HL-60 (cell line): Measurements from ENCODE around the gene TUBA3D.
"Not testable (repeated sequence)": the region's sequence is repeated elsewhere in the genome, so short reads cannot be mapped to it uniquely, and the experiment has no call there.

Experiments used
- DNase-seq, 2 experiments: peaks; one replicate each; pipeline ENCODE4 v3.0.0-alpha.2; 2010 to 2020; ENCODE audit warnings: low read depth in 1 of 2, low spot score in 1 of 2
- H3K27ac ChIP-seq: fragments of 250-450 bp; sonication (Bioruptor Pico); replicated peaks from 2 replicates; pipeline ENCODE4 v1.5.1; 2020; ENCODE audit warnings: mild to moderate bottlenecking, moderate library complexity
- H3K27me3 ChIP-seq: fragments of 250-450 bp; sonication (Bioruptor Pico); 2 replicates; pipeline ENCODE4 v1.5.1; 2021; ENCODE audit warnings: mild to moderate bottlenecking, moderate library complexity; ENCODE audit not compliant: insufficient read depth, poor library complexity, severe bottlenecking
- H3K4me3 ChIP-seq: replicated peaks from 2 replicates; pipeline ENCODE4 v1.5.1; 2011; ENCODE audit warnings: mild to moderate bottlenecking, control low read depth, low read length; ENCODE audit not compliant: insufficient read depth
- GABPA ChIP-seq: IDR thresholded peaks from 2 replicates; pipeline ENCODE4 v1.6.1; 2012; ENCODE audit warnings: low read depth
- POLR2AphosphoS5 ChIP-seq: IDR thresholded peaks from 2 replicates; pipeline ENCODE4 v1.6.1; 2012; ENCODE audit warnings: low read depth
- SPI1 ChIP-seq: IDR thresholded peaks from 2 replicates; pipeline ENCODE4 v1.6.1; 2012; ENCODE audit warnings: low read depth, mild to moderate bottlenecking, borderline replicate concordance
- TF ChIP-seq, protein P1 (sequence below): IDR thresholded peaks from one replicate; pipeline ENCODE4 v1.5.1; 2011; ENCODE audit warnings: low read length, control low read depth, inconsistent platforms; ENCODE audit not compliant: insufficient read depth
- TF ChIP-seq, protein P2 (sequence below): IDR thresholded peaks from 2 replicates; pipeline ENCODE4 v1.6.1; 2012; ENCODE audit warnings: low read depth; ENCODE audit not compliant: insufficient replicate concordance

The TUBA3D gene

DNA sequence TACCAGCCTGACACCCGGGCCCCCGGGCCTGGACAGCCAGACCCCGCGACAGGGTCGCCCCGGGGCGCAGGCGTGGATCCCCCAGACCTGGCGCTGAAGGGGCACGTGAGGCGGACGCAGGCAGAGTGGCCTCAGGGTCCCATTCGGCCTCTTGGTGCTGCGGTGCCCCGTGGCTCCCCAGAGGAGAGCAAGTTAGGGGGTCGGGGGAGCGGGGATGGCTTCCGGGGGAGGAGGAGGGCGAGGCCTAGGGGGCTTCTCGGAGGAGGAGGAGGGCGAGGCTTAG is 30.5 kb upstream of the TUBA3D start:
- not testable (repeated sequence) for DNase-seq, H3K4me3 ChIP-seq, H3K27me3 ChIP-seq, H3K27ac ChIP-seq

DNA sequence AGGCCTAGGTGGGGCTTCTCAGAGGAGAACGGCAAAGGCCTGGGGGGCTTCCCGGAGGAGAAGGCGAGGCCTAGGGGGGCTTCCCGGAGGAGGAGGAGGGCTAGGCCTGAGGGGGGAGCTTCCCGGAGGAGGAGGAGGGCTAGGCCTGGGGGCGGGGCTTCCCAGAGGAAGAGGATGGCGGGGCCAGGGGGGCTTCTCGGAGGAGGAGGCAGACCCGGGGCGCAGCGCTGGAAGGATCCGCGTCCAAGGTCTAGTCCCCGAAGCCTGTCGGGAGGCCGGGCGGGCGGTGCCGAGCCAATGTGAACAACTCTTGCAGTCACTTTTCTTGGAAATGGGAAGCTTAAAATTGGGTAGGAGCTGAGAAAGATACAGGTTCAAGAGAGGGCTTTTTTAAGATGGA is 30.0 kb upstream of the TUBA3D start:
- DNase-seq: no peak
- TF ChIP-seq GABPA: no peak
- TF ChIP-seq, protein P1, sequence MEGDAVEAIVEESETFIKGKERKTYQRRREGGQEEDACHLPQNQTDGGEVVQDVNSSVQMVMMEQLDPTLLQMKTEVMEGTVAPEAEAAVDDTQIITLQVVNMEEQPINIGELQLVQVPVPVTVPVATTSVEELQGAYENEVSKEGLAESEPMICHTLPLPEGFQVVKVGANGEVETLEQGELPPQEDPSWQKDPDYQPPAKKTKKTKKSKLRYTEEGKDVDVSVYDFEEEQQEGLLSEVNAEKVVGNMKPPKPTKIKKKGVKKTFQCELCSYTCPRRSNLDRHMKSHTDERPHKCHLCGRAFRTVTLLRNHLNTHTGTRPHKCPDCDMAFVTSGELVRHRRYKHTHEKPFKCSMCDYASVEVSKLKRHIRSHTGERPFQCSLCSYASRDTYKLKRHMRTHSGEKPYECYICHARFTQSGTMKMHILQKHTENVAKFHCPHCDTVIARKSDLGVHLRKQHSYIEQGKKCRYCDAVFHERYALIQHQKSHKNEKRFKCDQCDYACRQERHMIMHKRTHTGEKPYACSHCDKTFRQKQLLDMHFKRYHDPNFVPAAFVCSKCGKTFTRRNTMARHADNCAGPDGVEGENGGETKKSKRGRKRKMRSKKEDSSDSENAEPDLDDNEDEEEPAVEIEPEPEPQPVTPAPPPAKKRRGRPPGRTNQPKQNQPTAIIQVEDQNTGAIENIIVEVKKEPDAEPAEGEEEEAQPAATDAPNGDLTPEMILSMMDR: no peak
- TF ChIP-seq, protein P2, sequence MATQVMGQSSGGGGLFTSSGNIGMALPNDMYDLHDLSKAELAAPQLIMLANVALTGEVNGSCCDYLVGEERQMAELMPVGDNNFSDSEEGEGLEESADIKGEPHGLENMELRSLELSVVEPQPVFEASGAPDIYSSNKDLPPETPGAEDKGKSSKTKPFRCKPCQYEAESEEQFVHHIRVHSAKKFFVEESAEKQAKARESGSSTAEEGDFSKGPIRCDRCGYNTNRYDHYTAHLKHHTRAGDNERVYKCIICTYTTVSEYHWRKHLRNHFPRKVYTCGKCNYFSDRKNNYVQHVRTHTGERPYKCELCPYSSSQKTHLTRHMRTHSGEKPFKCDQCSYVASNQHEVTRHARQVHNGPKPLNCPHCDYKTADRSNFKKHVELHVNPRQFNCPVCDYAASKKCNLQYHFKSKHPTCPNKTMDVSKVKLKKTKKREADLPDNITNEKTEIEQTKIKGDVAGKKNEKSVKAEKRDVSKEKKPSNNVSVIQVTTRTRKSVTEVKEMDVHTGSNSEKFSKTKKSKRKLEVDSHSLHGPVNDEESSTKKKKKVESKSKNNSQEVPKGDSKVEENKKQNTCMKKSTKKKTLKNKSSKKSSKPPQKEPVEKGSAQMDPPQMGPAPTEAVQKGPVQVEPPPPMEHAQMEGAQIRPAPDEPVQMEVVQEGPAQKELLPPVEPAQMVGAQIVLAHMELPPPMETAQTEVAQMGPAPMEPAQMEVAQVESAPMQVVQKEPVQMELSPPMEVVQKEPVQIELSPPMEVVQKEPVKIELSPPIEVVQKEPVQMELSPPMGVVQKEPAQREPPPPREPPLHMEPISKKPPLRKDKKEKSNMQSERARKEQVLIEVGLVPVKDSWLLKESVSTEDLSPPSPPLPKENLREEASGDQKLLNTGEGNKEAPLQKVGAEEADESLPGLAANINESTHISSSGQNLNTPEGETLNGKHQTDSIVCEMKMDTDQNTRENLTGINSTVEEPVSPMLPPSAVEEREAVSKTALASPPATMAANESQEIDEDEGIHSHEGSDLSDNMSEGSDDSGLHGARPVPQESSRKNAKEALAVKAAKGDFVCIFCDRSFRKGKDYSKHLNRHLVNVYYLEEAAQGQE: no peak
- no peak for TF ChIP-seq SPI1
- no peak for TF ChIP-seq POLR2AphosphoS5

DNA sequence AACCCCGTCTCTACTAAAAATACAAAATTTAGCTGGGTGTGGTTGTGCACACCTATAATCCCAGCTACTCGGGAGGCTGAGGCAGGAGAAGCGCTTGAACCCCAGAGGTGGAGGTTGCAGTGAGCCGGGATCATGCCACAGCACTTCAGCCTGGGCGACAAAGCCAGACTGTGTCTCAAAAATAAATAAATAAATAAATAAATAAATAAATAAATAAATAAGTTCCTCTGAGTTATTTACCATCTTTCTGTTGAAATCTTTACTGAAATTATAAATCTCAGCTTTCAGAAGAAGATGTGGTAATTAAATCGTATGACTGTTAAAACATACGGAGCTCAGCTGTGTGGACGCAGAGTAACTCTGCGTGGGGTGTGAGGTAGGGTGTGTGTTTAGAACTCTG is 27.9 kb upstream of the TUBA3D start:
- not testable (repeated sequence) for H3K4me3 ChIP-seq, H3K27ac ChIP-seq, DNase-seq, H3K27me3 ChIP-seq

More for the DNA sequence above, 30.0 kb upstream of the TUBA3D start:
- no peaks in the 10 kb centered on the region for H3K27me3 ChIP-seq
- no peak overlapping the region for H3K4me3 ChIP-seq
- H3K27ac ChIP-seq: no peak overlapping the region

DNA sequence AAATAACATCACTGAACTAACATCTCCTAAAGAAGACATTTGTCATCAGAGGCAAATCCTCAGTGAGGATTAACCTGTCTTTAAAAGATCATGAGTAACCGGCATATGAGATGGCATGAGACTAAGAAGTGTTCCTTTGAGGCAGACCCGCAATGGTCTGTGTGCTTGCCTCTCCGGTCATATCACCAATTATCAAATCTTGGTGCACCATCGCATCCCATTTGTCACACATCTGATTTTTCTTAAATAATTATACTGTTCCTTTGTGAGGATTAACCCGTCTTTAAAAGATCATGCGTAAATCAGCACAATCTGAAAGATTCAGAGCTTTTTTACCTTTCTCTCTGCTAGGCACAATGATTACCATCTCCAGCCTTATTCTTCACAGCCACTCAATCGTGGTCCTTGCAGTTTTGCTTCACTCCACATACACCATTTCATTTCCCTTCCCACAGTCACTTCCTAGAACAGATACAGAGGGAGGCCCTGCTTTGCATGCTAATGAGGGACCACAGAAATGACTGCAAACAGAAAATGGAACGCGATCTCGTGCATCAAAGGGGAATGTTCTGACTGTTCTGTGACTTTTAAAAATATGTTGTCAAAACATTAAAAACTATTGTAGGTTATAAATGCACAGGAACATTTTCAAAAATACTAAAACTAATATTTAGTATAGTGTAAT is 24.5 kb upstream of the TUBA3D start:
- H3K27me3 ChIP-seq, H3K27ac ChIP-seq, DNase-seq, H3K4me3 ChIP-seq: not testable (repeated sequence)

DNA sequence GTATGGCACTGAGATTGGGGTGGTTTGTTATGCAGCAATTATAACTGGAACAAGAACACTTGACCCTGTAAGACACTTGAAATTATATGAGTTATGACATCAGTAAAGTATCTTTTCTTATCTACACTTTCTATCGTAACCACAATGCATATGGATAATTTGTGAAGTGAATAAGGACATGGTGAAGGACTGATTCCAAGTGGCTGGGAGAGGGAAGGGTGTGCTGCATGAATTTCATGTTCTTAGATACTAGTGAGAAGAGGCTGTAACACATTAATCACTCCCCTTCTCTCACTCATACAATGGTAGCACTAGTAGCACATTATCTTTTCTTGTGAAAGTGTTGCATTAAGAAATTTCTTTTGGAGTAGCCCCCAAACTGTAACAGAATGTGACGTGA is 21.0 kb upstream of the TUBA3D start:
- H3K27me3 ChIP-seq, DNase-seq, H3K27ac ChIP-seq, H3K4me3 ChIP-seq: not testable (repeated sequence)

DNA sequence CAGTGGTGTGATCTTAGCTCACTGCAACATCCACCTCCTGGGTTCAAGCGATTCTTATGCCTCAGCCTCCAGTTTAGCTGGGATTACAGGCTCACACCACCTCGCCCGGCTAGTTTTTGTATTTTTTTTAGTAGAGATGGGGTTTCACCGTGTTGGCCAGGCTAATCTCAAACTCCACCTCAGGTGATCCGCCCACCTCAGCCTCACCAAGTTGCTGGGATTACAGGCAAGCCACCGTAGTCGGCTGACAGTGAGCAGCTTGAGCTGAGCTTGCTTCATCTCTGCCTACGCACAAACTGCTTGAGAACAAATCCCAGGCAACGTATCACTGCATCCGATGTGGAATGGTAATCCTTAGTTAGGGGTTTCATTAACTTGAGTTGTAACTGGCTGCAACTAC is 8.2 kb upstream of the TUBA3D start:
- H3K27me3 ChIP-seq, H3K4me3 ChIP-seq, H3K27ac ChIP-seq, DNase-seq: not testable (repeated sequence)

DNA sequence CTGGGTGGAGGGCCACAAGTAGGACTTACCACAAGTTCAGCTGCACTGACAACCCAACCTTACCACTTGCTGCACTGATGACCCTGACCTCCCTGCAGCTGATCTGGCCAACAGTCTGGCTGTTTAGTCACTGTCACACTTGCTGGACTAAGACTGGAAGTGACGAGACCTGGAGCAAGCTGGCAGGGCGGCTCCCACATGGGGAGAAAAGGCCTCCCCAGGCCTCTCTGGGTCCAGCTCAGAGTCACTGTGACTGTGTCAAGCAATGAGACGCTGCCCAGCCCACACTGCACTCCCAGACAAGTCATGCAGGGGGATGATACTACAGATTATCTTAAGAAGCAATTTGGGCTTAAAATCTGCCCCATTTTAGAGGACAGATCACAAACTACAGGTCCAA is 5.0 kb upstream of the TUBA3D start:
- not testable (repeated sequence) for DNase-seq, H3K27me3 ChIP-seq, H3K4me3 ChIP-seq, H3K27ac ChIP-seq

DNA sequence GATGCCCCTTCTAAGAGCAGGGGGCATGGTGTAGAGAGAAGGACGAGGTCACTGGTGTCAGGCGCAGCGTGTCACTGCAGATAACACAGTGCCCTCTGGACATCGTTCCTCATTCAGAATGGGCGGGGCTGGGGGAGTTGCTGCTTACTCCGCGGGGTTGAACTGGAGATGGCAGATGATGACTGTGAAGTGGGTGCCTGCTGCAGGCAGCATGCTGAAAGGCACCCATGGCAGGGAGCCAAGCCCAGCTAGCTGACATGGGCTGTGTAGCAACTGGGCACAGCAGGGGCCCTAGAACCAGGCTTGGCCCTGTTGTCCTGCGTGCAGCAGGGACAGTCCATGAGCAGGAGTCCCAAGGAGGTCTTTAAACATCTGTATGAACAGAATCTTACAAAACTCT is 4.3 kb upstream of the TUBA3D start:
- not testable (repeated sequence) for H3K27me3 ChIP-seq, DNase-seq, H3K4me3 ChIP-seq, H3K27ac ChIP-seq

DNA sequence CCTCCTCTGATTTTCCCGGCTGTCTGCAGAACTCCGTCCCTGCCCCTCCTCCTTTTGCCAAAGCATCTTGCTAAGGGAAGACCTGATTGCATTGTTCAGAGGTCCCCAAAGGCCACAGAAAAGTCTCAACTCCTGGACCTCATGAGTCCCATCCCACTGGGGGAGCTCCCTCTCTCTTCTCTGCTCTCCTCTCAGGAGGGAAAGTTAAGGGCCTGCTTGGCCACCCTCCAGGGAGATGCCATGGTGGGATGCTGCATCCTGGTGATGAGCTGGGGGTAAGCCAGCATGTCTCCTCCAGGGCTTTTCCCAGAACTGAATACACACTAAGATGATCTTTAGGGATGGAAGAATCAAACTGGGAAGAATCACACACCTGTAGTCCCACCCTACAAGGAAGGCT is 2.7 kb upstream of the TUBA3D start:
- not testable (repeated sequence) for H3K27ac ChIP-seq, DNase-seq, H3K4me3 ChIP-seq, H3K27me3 ChIP-seq

DNA sequence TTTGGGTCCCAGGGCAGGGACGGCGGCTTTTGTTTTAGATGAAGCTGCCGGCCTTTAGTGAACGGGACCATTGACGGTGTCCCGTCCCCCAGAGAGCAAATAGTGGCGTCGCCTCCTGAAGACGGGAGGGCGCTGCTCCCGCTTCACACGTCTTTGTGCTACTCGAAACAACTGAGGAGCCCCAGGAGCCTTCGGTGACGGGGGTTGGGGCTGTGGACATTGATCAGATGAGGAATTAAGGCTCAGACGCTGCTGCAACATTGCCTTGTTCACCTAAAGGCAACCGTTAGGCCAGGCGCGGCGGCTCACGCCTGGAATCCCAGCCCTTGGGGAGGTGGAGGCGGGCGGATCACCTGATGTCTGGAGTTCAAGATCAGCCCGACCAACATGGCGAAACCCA is 444 bp downstream of the TUBA3D start:
- DNase-seq, H3K4me3 ChIP-seq, H3K27ac ChIP-seq, H3K27me3 ChIP-seq: not testable (repeated sequence)

DNA sequence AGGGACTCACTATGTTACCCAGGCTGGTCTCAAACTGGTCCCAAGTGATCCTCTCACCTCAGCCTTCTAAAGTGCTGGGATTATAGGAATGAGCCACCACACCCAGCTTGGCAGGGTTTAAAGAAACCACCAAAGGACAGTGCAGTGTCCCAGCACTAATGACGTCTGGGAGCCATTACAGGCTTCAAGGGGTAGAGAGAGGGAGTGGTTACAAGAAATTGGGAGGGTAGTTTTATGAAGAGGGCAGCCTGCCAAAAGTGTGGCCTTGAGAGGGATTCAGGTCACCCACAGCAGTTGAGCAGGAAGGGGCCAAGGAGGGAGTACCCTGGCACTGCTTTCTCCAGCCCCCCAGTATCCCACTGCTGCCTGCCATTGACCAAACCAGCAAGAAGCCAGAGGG is 1.3 kb downstream of the TUBA3D start:
- H3K27ac ChIP-seq, H3K27me3 ChIP-seq, DNase-seq, H3K4me3 ChIP-seq: not testable (repeated sequence)

DNA sequence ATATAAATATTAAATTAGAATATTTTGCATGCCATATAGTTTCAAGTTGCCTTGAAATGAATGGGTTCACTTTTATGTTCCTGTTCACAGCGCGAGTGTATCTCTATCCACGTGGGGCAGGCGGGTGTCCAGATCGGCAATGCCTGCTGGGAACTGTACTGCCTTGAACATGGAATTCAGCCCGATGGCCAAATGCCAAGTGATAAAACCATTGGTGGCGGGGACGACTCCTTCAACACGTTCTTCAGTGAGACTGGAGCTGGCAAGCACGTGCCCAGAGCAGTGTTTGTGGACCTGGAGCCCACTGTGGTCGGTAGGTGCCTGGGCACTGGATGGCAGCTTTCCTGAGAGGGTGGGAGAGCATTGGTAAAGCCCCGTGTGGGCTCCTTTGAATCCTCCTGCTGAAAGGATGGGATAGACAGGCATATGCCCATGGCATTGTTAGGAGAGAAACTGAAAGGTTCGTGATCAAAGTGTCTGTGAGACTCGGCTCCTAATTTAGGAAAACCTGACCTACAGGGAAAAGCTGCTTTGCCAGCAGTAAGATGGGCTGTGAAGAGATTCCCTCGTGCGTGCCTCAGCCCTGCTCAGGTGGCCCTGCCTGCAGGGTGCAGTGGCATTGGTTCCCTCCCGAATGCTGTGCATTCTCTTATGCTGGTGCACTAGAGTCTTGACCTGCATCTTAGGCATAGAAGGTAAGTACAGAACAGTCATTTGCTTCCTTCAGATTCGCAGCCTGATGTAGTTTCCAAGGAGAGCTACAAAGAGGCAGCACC is 2.3 kb downstream of the TUBA3D start:
- H3K27ac ChIP-seq, H3K27me3 ChIP-seq, H3K4me3 ChIP-seq, DNase-seq: not testable (repeated sequence)
